K562 (cell line): ENCODE results near the gene TRIM27. TPM values are rescaled to one million over a fixed set of nuclear protein-coding genes. Genes with fewer than 3 reads are reported as not detected.

Source experiments
- CREBBP ChIP-seq: IDR thresholded peaks from one replicate; pipeline ENCODE4 v1.6.1; 2012; ENCODE audit warnings: low read depth, mild to moderate bottlenecking, control low read depth, inconsistent platforms, low read length
- ELK3 ChIP-seq: fragments of 450-650 bp; formaldehyde crosslinking; IDR thresholded peaks from 2 replicates; pipeline ENCODE4 v1.4.0; 2020; ENCODE audit warnings: mild to moderate bottlenecking
- ERF ChIP-seq: fragments of 450-650 bp; formaldehyde crosslinking; IDR thresholded peaks from 2 replicates; pipeline ENCODE4 v1.4.0; 2020; ENCODE audit warnings: mild to moderate bottlenecking, mixed read lengths
- GATA2 ChIP-seq: sonication (generic); formaldehyde crosslinking; IDR thresholded peaks from 2 replicates; pipeline ENCODE4 v1.4.0; 2020; ENCODE audit warnings: mild to moderate bottlenecking, missing genetic modification reagents
- HEY1 ChIP-seq: fragments of 250-450 bp; sonication (Bioruptor Pico); IDR thresholded peaks from 2 replicates; pipeline ENCODE4 v1.5.0; 2020; ENCODE audit warnings: mild to moderate bottlenecking, moderate library complexity, borderline replicate concordance
- KDM1A ChIP-seq, 2 experiments: fragments of 450-650 bp; IDR thresholded peaks; 2 replicates each; pipeline ENCODE4 v1.6.1; 2016; ENCODE audit warnings: mild to moderate bottlenecking in 2 of 2
- LARP7 ChIP-seq: fragments of 450-650 bp; IDR thresholded peaks from 2 replicates; pipeline ENCODE4 v1.6.1; 2016
- MNT ChIP-seq, 2 experiments: fragments of 450-650 bp; conservative IDR thresholded peaks; 2 replicates each; pipeline ENCODE4 v1.6.1; 2017; ENCODE audit warnings: mild to moderate bottlenecking in 2 of 2, moderate library complexity in 2 of 2
- NFIX ChIP-seq: fragments of 250-450 bp; sonication (Bioruptor Pico); IDR thresholded peaks from 2 replicates; pipeline ENCODE4 v1.4.0; 2020; ENCODE audit warnings: low read depth, mild to moderate bottlenecking, moderate library complexity
- NFXL1 ChIP-seq: fragments of 450-650 bp; formaldehyde crosslinking; IDR thresholded peaks from 2 replicates; pipeline ENCODE4 v1.4.0; 2021; ENCODE audit warnings: mild to moderate bottlenecking
- PHB ChIP-seq: fragments of 250-450 bp; sonication (Bioruptor Pico); IDR thresholded peaks from 2 replicates; pipeline ENCODE4 v1.5.0; 2021
- POLR2B ChIP-seq: fragments of 450-650 bp; IDR thresholded peaks from 2 replicates; pipeline ENCODE4 v1.6.1; 2018; ENCODE audit warnings: low read depth; ENCODE audit not compliant: partially characterized antibody
- RNF219 ChIP-seq: fragments of 250-450 bp; sonication (Bioruptor Pico); IDR thresholded peaks from 2 replicates; pipeline ENCODE4 v1.5.0; 2022; ENCODE audit warnings: mild to moderate bottlenecking
- SMAD3 ChIP-seq: fragments of 450-650 bp; formaldehyde crosslinking; conservative IDR thresholded peaks from 2 replicates; pipeline ENCODE4 v1.4.0; 2020; ENCODE audit warnings: mild to moderate bottlenecking
- SMARCA5 ChIP-seq: fragments of 450-650 bp; IDR thresholded peaks from 2 replicates; pipeline ENCODE4 v1.6.1; 2016
- SNRNP70 ChIP-seq: fragments of 200-400 bp; formaldehyde crosslinking; optimal IDR thresholded peaks from 2 replicates; pipeline ENCODE3; 2017; ENCODE audit warnings: low read depth, low read length
- TAF7 ChIP-seq: fragments of 450-650 bp; IDR thresholded peaks from 2 replicates; pipeline ENCODE4 v1.6.1; 2016; ENCODE audit warnings: missing genetic modification characterization, missing compliant biosample characterization
- TARDBP ChIP-seq: fragments of 450-650 bp; IDR thresholded peaks from 2 replicates; pipeline ENCODE4 v1.6.1; 2016
- THRB ChIP-seq: fragments of 450-650 bp; formaldehyde crosslinking; conservative IDR thresholded peaks from 2 replicates; pipeline ENCODE4 v1.4.0; 2022; ENCODE audit warnings: mild to moderate bottlenecking, missing genetic modification characterization
- TRIM24 ChIP-seq, 2 experiments: fragments of 450-650 bp; IDR thresholded peaks; 2 replicates each; pipeline ENCODE4 v1.6.1; 2016
- ZC3H8 ChIP-seq: fragments of 450-650 bp; IDR thresholded peaks from 2 replicates; pipeline ENCODE4 v1.6.1; 2017
- ZNF277 ChIP-seq: fragments of 250-450 bp; sonication (Bioruptor Pico); IDR thresholded peaks from 2 replicates; pipeline ENCODE4 v1.8.0; 2022; ENCODE audit warnings: inconsistent platforms, mild to moderate bottlenecking, moderate library complexity, borderline replicate concordance
- ZNF507 ChIP-seq: conservative IDR thresholded peaks from 2 replicates; pipeline ENCODE4 v1.6.1; 2017; ENCODE audit warnings: missing genetic modification characterization, missing compliant biosample characterization
- polyA plus RNA-seq, 8 experiments: library from polyadenylated mRNA; depleted of rRNA in 4 of 8; stranded (reverse) in 5 of 8; unstranded in 3 of 8; fragments of >200 nt; fragmentation: Nextera tagmentation in 2 of 8; fragmentation: Illumina TruSeq in 1 of 8; extraction: Ambion mirVana in 2 of 8; extraction: Trizol in 1 of 8; gene quantifications; 2 replicates each; pipeline versions ENCODE4 v1.2.1 to v1.2.3, GENCODE V29; 2011 to 2014; ENCODE audit warnings: inconsistent platforms in 1 of 8, missing spikeins in 1 of 8
- total RNA-seq, 7 experiments: library from RNA; depleted of rRNA in 6 of 7; stranded (reverse); fragments of >200 nt in 6 of 7; fragmentation: Illumina TruSeq in 2 of 7; extraction: Trizol in 2 of 7; gene quantifications; 2 replicates each; pipeline versions ENCODE4 v1.2.1 to v1.2.3, GENCODE V29; 2011 to 2021; ENCODE audit warnings: low replicate concordance in 1 of 7

TRIM27 gene
- total and polyA plus RNA-seq, 9 of the 15 experiments (the other 6 are each of a cell fraction or from before 2014, with no cell fraction given) = 37.7 to 235 (median 122) TPM

GRCh38 chr6:28880894-28881780 lies 42.6 kb downstream of the TRIM27 start (continued):
- TF ChIP-seq PHB = 0 out of 2 replicates have a peak, but pooled peaks have one; percentile 42
- TF ChIP-seq KDM1A (IDR thresholded peaks at IDR 0.05) = peak in 1 of 2 experiments; percentile 58; a peak in 3 of 4 replicates
- peak; percentile 69 for TF ChIP-seq GATA2 (CRISPR knock-in tag)
- no peak for TF ChIP-seq ELK3 (CRISPR knock-in tag)
- TF ChIP-seq TAF7 (tag) = no peak
- TF ChIP-seq TRIM24 (IDR thresholded peaks at IDR 0.05) = peak; percentile 63 to 88; a peak in 3 of 4 replicates
- TF ChIP-seq NFXL1 = no peak
- TF ChIP-seq ZNF277 (CRISPR knock-in tag) = no peak
- no peak for TF ChIP-seq NFIX (CRISPR knock-in tag)
- TF ChIP-seq ZC3H8 = no peak
- TF ChIP-seq THRB (CRISPR knock-in tag) = no peak
- no peak for TF ChIP-seq ERF (CRISPR knock-in tag)
- TF ChIP-seq RNF219 (CRISPR knock-in tag) = no peak
- no peak for TF ChIP-seq POLR2B
- no peak for TF ChIP-seq SNRNP70
- no peak for TF ChIP-seq SMARCA5
- no peak for TF ChIP-seq SMAD3 (CRISPR knock-in tag)
- peak; percentile 73 for TF ChIP-seq TARDBP
- TF ChIP-seq ZNF507 = no peak
- no peak for TF ChIP-seq LARP7
- TF ChIP-seq CREBBP = no peak
- TF ChIP-seq MNT (conservative IDR thresholded peaks at IDR 0.05) = peak; percentile 90 to 91
- TF ChIP-seq HEY1 = no peak
